Neural progenitor cell (in vitro differentiated cells): Measurements from ENCODE around the gene NCKIPSD.

Experiments used
- EZH2 ChIP-seq: fragments of 200-600 bp; sonication (generic); IDR thresholded peaks from 2 replicates; pipeline ENCODE4 v1.6.1; 2017; ENCODE audit warnings: antibody characterized with exemption, mild to moderate bottlenecking, moderate library complexity
- EZH2phosphoT487 ChIP-seq: fragments of 200-600 bp; sonication (generic); IDR thresholded peaks from 2 replicates; pipeline ENCODE4 v1.6.1; 2017; ENCODE audit warnings: antibody characterized with exemption
- TF ChIP-seq, protein P1 (sequence below): fragments of 200-600 bp; sonication (generic); IDR thresholded peaks from 2 replicates; pipeline ENCODE4 v1.5.1; 2017; ENCODE audit warnings: antibody characterized with exemption, mild to moderate bottlenecking

DNA sequence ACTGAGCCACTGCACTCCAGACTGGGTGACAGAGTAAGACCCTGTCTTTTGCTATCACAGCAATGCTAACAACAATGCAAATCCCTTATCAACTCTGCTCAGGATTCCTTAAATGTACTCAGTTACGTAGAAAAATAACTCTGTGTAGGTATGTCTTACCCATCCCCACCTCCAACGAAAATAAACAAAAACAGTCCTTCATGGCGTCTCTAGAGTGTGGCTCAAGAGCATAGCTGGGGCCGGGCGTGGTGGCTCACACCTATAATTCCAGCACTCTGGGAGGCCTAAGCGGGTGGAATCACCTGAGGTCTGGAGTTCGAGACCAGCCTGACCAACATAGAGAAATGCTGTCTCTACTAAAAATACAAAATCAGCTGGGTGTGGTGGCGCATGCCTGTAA lies 13.2 kb upstream of the NCKIPSD start:
- TF ChIP-seq, protein P1, sequence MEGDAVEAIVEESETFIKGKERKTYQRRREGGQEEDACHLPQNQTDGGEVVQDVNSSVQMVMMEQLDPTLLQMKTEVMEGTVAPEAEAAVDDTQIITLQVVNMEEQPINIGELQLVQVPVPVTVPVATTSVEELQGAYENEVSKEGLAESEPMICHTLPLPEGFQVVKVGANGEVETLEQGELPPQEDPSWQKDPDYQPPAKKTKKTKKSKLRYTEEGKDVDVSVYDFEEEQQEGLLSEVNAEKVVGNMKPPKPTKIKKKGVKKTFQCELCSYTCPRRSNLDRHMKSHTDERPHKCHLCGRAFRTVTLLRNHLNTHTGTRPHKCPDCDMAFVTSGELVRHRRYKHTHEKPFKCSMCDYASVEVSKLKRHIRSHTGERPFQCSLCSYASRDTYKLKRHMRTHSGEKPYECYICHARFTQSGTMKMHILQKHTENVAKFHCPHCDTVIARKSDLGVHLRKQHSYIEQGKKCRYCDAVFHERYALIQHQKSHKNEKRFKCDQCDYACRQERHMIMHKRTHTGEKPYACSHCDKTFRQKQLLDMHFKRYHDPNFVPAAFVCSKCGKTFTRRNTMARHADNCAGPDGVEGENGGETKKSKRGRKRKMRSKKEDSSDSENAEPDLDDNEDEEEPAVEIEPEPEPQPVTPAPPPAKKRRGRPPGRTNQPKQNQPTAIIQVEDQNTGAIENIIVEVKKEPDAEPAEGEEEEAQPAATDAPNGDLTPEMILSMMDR, result no peak
- TF ChIP-seq EZH2phosphoT487 (no peak), EZH2 (no peak)
